HG03460 (cell line): Measurements from ENCODE around the gene ARID3B.
A peak's percentile ranks its signal among the peaks of the same experiment; 100 is the strongest.

Experiments
- ATAC-seq: cut with Tn5 transposase; IDR thresholded peaks from one replicate; pipeline ENCODE4 v1.9.1; 2021; ENCODE audit not compliant: unreplicated experiment

The ARID3B gene

DNA sequence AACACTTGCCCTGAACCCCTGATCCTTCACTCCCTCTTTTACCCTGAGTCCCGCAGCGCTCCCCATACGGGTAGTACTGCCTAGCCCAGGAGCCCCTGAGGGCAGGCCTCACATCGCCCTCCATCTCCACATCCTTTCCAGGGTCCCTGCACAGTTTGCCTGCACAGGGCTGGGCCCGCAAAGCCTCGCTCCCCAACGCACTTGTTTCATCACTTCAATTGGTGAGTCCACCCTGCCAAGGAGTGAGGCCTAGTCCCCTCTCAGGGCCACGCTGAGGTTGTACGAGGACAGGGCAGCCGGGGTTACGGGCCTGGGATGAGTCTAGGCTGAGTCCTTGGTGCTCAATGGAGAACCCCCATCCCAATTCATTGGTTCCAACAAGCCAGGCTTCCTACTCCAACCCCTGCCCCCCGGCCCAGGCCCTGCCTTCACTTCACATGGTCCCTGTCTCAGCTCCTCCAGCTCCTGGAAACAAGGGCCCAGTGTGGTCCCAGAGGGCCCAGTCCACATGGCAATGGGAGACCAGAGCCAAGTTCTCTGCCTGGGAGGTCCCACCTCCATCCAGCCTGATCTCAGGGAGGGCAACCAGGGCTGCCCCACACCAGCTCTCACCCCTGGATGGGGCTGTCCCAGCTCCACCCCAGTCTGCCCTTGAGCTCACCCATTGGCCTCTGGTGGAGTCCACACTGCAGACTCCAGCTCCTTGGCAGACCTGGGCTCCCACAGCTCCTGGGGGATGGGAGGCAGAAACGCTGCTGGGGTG, 62.2 kb downstream of the ARID3B start:
- ATAC-seq: no peak

DNA sequence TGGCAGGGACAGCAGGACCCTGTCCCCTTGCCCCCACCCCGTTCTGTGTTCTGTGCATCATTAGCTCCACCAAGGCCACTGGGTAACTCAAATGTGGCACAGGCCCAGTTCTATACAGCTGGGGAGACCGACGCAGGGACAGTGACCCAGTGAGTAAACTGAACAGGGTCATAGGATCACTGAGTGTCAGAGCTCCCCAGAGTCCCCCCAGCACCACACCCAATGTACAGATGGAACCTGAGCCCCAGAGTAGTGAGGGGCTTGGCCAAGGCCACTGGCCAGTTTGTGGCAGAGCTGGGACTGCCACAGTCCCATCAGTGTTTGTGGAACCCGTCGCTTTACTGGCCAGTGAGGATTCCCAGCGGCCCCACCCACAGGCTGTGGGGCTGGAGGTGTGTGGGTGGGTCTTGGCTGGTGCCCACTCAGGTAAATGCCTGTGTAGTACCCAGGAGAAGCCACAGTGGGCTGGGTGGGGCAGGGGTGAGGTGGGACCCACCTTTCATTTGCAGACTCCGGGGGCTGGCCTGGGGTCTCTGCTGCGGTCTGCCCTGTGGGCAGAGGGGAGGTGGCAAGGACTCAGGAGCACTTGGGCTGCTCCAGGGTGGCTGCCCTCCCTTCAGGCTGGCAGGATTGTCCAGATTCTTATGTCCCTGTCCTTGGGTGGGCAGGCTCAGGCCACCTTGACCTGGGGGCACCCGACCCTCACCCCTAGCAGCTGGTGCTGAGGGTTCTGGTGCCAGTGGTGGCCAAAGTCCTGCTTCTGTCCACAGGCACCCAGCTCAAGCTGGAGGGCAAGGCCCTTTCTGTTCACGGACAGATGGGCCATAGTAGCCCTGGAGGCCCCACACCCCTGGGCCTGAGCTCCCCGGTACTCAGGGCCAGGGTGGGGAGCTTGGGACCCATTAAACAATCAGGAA, 63.0 kb downstream of the ARID3B start:
- ATAC-seq: no peak

- no peak for ATAC-seq
These were observed 64.2 kb downstream of the ARID3B start for GRCh38 chr15:74604983-74605794.

DNA sequence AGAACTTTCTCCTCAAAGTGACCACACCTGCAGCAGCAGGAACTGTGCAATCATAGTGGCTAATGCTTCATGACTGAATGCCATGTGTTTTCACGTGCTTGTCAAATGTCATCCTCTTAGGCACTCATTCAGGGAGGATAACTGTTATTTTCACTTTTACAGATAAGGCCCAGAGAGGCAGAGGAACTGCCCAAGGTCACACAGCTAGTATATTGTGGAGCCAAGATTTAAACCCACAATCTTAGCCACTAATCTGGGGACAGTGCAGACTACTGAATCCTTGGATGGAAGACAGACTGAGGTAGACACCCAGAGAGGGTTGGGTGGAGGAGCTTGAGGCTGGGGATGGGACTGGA, 64.8 kb downstream of the ARID3B start:
- no peak for ATAC-seq

GRCh38 chr15:74608786-74609185, 67.8 kb downstream of the ARID3B start:
- ATAC-seq: no peak

- ATAC-seq: no peak
These were observed 68.9 kb downstream of the ARID3B start for GRCh38 chr15:74609938-74610301.

DNA sequence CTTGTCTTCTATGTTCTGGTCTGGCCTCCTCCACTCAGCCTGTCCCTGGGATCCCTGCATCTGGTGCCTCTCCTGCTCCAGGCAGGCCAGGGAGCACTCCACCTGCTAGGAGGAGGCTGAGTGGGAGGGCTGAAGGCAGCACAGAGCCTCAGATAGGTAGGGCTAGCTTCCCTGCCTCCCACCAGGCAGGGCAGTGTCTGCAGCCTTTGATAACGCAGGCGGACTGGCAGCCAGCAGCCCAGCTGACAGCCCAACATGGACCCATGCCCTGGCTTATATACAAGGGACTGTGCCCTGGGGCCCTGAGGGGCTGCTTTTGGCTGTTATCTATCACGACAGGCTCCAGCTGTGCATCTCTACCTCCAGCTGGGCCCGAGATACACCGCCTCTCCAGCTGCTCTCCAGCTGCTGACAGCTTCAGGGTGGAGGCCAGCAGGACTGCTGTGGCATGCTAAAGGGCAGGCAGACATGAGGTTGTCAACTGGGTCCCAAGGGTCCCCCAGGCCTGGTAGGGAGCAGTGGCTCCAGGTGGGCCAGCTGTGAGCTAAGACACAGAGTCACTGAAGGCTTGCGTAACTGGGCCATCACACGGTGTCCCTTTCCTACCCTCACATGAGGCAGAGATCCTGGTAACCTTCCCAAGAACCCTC, 69.4 kb downstream of the ARID3B start:
- ATAC-seq: no peak

GRCh38 chr15:74611341-74611740, 70.3 kb downstream of the ARID3B start:
- no peak for ATAC-seq

DNA sequence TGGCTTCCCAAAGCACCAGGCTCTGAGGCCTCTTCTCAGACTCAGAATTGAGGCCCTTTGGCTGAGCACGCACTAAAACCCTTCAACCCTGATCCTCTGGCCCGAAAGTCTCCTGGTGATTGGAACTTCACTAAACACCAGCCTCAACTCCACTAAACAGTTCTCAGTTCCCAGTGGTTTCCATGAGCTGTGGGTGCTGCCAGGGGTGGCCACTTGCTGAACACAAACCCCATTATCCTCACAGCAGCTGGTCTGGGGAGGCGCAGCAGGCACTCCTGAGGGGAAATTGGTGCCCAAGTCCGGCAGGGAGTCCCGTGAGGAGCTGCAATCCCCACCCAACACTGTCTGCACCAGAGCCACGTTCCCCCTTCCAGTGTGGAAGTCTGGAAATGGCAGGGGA, 70.8 kb downstream of the ARID3B start:
- ATAC-seq: no peak

DNA sequence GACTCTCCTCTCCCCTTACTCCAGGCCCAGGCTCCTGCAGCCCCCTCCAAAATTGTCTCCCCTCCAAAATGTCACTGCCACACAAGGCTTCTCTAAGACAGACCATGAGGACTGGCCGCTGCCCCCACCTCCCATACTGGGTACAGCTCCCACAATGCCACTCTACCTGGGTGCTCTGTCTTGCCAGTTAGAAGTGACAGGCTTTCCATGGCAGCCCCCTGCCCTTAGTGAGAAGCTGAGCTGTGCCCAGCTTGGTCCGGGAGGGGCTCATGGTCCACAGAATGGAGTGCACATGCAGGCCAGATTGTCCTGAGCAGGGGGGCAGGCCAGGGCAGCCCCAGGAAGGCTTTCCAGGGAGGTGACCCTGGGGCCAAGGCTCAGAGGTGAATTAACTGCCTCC, 71.7 kb downstream of the ARID3B start:
- ATAC-seq: no peak

- ATAC-seq: no peak
These were observed 72.3 kb downstream of the ARID3B start for GRCh38 chr15:74613089-74613952.

- no peak for ATAC-seq
These were observed 73.1 kb downstream of the ARID3B start for GRCh38 chr15:74613953-74614743.

GRCh38 chr15:74614744-74615507, 73.9 kb downstream of the ARID3B start:
- peak; percentile 48 for ATAC-seq

- ATAC-seq: peak; percentile 78
These were observed 74.7 kb downstream of the ARID3B start, which contains the start of gene CLK3 for GRCh38 chr15:74615508-74616365. Gene CLK3, plus strand, starts transcription at chr15:74615836. Its CDS starts 3,361 bp downstream, at chr15:74619197.

GRCh38 chr15:74616366-74616939, 75.4 kb downstream of the ARID3B start:
- ATAC-seq: no peak

- no peak for ATAC-seq
These were observed 76.0 kb downstream of the ARID3B start for GRCh38 chr15:74616996-74617395.
